Measurements from ENCODE around the gene DONSON.

DONSON gene

DNA sequence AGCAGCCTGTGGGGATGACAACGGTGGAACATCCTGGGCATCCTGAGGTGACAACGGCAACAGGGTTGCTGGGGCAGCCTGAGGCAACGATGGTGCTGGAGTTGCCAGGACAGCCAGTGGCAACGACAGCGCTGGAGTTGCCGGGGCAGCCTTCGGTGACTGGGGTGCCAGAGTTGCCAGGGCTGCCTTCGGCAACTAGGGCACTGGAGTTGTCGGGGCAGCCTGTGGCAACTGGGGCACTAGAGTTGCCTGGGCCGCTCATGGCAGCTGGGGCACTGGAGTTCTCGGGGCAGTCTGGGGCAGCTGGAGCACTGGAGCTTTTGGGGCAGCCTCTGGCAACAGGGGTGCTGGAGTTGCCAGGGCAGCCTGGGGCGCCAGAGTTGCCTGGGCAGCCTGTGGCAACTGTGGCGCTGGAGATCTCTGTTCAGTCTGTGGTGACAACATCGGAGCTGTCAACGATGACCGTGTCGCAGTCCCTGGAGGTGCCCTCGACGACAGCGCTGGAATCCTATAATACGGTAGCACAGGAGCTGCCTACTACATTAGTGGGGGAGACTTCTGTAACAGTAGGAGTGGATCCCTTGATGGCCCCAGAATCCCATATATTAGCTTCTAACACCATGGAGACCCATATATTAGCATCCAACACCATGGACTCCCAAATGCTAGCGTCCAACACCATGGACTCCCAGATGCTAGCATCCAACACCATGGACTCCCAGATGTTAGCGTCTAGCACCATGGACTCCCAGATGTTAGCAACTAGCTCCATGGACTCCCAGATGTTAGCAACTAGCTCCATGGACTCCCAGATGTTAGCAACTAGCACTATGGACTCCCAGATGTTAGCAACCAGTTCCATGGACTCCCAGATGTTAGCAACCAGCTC lies 37.5 kb downstream of the DONSON start:
- in situ Hi-C loops (cut with MboI; ENCODE audit: low sequenced_read_pairs, unreplicated experiment), result no loop called here
- TF ChIP-seq, protein P1, sequence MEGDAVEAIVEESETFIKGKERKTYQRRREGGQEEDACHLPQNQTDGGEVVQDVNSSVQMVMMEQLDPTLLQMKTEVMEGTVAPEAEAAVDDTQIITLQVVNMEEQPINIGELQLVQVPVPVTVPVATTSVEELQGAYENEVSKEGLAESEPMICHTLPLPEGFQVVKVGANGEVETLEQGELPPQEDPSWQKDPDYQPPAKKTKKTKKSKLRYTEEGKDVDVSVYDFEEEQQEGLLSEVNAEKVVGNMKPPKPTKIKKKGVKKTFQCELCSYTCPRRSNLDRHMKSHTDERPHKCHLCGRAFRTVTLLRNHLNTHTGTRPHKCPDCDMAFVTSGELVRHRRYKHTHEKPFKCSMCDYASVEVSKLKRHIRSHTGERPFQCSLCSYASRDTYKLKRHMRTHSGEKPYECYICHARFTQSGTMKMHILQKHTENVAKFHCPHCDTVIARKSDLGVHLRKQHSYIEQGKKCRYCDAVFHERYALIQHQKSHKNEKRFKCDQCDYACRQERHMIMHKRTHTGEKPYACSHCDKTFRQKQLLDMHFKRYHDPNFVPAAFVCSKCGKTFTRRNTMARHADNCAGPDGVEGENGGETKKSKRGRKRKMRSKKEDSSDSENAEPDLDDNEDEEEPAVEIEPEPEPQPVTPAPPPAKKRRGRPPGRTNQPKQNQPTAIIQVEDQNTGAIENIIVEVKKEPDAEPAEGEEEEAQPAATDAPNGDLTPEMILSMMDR (IDR thresholded peaks at IDR 0.05; ENCODE audit: borderline replicate concordance, control extremely low read depth, extremely low read depth, insufficient read depth, missing control alignments), result no peak
- no peak for DNase-seq (ENCODE audit: low spot score)

DNA sequence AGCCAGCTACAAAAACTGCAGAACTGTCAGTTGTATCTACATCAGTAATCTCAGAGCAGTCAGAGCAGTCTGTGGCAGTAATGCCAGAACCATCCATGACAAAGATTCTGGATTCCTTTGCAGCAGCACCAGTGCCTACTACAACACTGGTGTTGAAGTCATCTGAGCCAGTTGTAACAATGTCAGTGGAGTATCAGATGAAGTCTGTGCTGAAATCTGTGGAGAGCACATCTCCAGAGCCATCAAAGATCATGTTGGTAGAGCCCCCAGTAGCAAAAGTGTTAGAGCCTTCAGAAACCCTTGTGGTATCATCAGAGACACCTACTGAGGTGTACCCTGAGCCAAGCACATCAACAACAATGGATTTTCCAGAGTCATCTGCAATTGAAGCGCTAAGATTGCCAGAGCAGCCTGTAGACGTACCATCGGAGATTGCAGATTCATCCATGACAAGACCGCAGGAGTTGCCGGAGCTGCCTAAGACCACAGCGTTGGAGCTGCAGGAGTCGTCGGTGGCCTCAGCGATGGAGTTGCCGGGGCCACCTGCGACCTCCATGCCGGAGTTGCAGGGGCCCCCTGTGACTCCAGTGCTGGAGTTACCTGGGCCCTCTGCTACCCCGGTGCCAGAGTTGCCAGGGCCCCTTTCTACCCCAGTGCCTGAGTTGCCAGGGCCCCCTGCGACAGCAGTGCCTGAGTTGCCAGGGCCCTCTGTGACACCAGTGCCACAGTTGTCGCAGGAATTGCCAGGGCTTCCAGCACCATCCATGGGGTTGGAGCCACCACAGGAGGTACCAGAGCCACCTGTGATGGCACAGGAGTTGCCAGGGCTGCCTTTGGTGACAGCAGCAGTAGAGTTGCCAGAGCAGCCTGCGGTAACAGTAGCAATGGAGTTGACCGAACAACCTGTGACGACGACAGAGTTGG lies 38.4 kb downstream of the DONSON start:
- DNase-seq (ENCODE audit: low spot score), result no peak
- TF ChIP-seq, protein P1 (IDR thresholded peaks at IDR 0.05; ENCODE audit: borderline replicate concordance, control extremely low read depth, extremely low read depth, insufficient read depth, missing control alignments), result no peak
- in situ Hi-C loops (cut with MboI; ENCODE audit: low sequenced_read_pairs, unreplicated experiment), result no loop called here

DNA sequence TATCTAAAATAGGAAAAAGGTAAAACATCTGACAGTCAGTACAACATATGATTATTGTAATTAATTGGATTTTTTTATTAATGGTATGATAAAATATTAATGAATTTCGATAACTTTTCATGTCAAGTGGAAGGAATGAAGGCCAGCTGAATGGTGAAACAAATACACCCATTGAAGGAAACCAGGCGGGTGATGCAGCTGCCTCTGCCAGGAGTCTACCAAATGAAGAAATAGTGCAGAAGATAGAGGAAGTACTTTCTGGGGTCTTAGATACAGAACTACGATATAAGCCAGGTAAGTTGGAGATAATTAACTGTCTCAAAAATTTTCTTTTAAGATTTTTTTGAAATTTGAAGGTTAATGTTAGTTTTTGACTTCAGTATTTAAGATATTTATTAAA lies 42.4 kb downstream of the DONSON start:
- DNase-seq (ENCODE audit: low spot score), result no peak
- in situ Hi-C loops (cut with MboI; ENCODE audit: low sequenced_read_pairs, unreplicated experiment), result no loop called here
- TF ChIP-seq, protein P1 (IDR thresholded peaks at IDR 0.05; ENCODE audit: borderline replicate concordance, control extremely low read depth, extremely low read depth, insufficient read depth, missing control alignments), result no peak

DNA sequence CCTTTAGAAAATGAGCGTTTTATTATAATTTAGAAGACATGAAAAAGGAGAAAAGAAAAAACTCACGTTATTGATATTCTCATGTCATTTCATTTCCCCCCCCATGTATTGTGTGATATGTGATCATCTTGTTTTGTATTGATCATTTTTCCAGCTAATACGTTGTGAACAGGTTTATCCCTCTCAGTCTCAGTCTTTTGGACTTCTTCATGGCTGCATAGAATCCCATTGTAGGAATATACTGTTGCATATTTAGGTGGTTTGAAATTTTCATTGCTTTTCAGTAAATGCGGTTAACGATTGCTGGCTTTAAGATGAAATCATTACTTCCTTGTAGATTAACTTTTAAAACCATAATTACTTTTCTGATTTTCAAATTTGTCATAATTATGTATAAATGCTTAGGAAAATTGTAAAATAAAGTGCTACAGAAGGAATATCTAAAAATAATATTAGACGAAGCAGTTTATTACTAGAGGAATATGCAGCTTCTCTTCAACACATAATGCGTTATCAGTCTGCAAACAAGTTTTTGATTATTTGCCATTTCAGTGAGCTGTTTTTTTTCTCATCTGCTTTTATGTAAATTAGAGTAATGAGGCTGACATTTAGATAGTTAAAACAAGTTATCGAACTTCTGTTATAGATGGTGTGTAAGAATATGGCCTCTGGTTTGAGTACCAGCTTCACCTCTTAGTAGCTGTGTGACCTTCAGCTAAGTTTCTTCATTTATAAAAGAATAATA lies 43.9 kb downstream of the DONSON start:
- DNase-seq (ENCODE audit: low spot score), result no peak
- TF ChIP-seq, protein P1 (IDR thresholded peaks at IDR 0.05; ENCODE audit: borderline replicate concordance, control extremely low read depth, extremely low read depth, insufficient read depth, missing control alignments), result no peak
- in situ Hi-C loops (cut with MboI; ENCODE audit: low sequenced_read_pairs, unreplicated experiment), result no loop called here

DNA sequence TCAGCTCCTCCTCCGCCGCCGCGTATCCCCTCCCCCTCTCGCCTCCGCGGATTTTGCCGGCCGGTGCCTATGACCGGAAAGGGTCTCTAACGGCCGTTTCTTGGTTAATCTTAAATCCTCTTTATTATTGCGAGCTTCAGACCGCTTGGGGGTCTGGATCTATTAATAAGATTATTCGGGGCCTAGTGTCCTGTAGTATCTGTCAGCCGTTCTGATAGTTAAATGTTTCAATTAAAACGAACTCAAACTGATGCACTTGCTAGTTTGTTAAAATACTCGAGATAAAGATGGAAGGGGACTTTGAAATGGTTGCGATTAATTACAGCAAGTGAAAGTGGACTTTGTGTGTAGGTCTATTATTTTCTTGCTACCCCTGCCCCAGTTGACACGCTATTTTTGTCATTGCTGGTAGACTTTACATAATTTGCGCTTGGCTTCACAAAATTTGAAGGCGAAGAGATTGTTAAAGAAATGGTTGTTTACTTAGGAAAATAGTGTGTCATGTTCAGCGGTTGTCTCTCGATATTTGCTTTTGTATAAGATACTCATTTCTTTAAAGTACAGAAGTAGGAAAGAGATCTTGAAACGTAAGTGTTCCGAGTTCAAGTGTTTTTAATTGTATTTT lies 44.9 kb downstream of the DONSON start:
- DNase-seq (ENCODE audit: low spot score), result no peak
- in situ Hi-C loops (cut with MboI; ENCODE audit: low sequenced_read_pairs, unreplicated experiment), result no loop called here
- TF ChIP-seq, protein P1 (IDR thresholded peaks at IDR 0.05; ENCODE audit: borderline replicate concordance, control extremely low read depth, extremely low read depth, insufficient read depth, missing control alignments), result no peak
